HFF-Myc (cell line): Measurements from ENCODE around the gene IL17RD.
A peak's percentile ranks its signal among the peaks of the same experiment; 100 is the strongest.

Source experiments
- DNase-seq: peaks from one replicate; pipeline ENCODE4 v3.0.0-alpha.2; 2011; ENCODE audit warnings: low read depth; ENCODE audit errors: extremely low read depth
- H3K4me3 ChIP-seq: replicated peaks from 2 replicates; pipeline ENCODE4 v1.5.1; 2011; ENCODE audit warnings: low read depth, mild to moderate bottlenecking, control low read depth, low read length
- CTCF ChIP-seq: IDR thresholded peaks from 2 replicates; pipeline ENCODE4 v1.5.1; 2012; ENCODE audit warnings: mild to moderate bottlenecking, low read depth, low read length, control low read depth; ENCODE audit errors: missing control alignments

Gene IL17RD

GRCh38 chr3:57168151-57168550 is 3.0 kb upstream of the IL17RD start:
- no peak for DNase-seq
- H3K4me3 ChIP-seq: no peak overlapping the region
- TF ChIP-seq CTCF: no peak

- TF ChIP-seq CTCF: no peak
- no peak overlapping the region for H3K4me3 ChIP-seq
- DNase-seq: no peak
Observed at GRCh38 chr3:57166660-57167059, 1.5 kb upstream of the IL17RD start.

- no peak for TF ChIP-seq CTCF
- DNase-seq: no peak
- no peak overlapping the region for H3K4me3 ChIP-seq
Observed at GRCh38 chr3:57165641-57166040, 488 bp upstream of the IL17RD start.

GRCh38 chr3:57164217-57164656 is 916 bp downstream of the IL17RD start:
- no peak for TF ChIP-seq CTCF
- H3K4me3 ChIP-seq: peak overlapping the region; percentile 78
- no peak for DNase-seq

GRCh38 chr3:57163751-57164150 is 1.4 kb downstream of the IL17RD start:
- DNase-seq: no peak
- no peak for TF ChIP-seq CTCF
- peak overlapping the region; percentile 78 for H3K4me3 ChIP-seq

- TF ChIP-seq CTCF: no peak
- no peak for DNase-seq
- no peak overlapping the region for H3K4me3 ChIP-seq
Observed at GRCh38 chr3:57161915-57162314, 3.2 kb downstream of the IL17RD start.

- H3K4me3 ChIP-seq: no peak overlapping the region
- TF ChIP-seq CTCF: no peak
- DNase-seq: peak; percentile 95
Observed at GRCh38 chr3:57160765-57161538, 4.2 kb downstream of the IL17RD start.
